Measurements from ENCODE around the gene EXOC6B.
"Not testable (repeated sequence)": the region's sequence is repeated elsewhere in the genome, so short reads cannot be mapped to it uniquely, and the experiment has no call there.

Gene EXOC6B

DNA sequence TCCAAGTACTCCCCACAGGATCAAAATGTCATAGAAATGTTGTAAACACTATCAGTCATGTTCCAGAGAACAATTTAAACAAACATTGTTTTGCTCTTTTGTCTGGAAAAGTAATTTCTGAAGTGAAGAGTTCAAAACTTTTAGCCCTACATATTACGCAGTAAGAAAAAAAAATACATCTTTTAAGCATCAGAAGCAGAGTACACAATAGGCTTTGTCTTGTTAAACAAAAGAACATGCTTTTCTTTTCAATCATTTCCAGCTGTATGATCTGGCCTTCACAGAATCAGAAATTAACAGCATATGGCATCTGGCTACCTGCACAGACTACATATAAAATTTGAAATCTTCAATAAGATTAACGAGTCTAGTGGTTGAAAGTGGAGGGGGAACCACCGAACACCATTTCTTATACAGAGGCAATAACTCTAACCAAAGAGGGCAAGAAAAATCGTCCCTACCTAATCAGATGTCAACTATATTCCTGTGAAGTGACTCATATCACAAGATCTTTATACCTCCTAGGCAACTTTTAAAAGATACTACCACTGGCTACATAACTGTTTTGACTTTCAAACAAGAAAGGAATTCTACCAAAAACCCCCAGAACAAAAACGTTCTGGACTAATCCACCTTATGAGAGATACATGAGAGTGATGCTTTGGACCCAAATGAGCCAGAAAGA is 149.3 kb downstream of the EXOC6B start:
- DNase-seq: peak; percentile 4

DNA sequence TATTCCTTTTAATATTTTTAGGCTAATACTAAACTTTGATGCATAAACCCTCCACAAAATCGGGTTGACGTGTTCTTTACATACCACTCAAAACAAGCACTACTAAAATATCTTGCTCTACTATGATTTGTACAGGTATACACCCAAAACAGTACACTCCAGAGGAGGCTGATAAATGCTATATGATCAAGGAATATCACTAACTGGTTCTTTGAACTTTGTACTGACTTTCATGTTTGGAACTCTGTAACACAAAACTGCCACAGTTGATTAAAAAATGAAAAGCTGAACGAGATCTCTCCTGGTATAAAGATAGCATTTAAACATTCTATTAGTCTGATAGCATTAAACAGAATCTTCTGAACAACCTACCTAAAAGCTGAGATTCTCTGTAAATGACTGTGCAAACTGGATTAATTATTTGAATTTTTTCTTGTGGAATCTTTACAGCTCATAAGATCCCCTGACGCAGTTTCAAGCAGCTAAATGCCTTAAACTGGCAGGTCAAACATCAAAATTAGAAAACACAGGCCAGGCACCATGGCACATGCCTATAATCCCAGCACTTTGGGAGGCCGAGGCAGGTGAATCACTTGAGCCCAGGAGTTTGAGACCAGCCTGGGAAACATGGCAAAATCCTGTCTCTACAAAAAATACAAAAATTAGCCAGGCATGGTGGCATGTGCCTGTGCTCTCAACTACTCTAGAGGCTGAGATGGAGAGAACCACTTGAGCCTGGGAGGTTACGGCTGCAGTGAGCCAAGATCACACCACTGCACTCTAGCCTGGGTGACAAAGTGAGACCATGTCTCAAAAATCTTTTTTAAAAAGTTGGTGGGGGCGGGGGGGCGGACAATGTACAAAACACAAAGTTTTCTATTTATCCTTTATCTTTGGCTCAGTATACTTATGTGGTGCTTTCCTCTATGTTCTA is 150.6 kb downstream of the EXOC6B start:
- DNase-seq: no peak

DNA sequence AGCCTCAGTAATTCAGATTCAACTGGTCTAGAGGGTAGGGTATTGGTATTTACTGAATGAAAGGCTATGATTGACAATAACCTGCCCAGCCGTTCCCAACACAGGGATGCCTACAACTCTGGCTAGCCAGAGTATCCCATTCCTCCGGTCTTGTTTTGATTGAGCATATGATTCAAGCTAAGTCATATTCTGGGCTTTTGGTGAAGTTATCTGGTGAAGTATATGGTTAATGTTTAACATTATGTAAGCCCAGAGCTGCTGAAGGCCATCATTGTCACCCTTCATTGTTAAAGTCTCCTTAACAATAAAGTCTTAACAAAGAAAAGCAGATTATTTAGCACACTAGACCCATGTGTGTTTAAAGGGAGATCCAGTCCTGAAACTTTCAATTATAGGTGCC is 152.6 kb downstream of the EXOC6B start:
- no peak for DNase-seq

DNA sequence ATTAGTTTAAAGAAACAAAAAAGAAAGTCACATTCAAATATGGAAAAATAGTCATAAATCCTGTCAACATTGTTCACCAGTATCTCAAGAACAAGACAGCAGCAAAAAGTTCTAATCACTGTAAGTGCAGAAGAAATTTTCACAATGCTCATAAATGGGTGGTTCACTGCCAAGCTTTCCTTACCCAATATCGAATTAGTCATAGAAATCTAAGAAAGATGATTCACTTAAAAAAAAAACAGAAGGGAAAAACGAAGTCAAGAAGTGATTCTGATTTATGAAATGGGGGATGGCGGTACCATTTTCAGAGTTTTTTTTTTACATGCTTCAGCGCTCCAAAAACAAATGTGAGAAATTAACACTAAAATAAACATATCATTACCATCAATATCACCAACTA is 156.7 kb downstream of the EXOC6B start:
- peak; percentile 60 for DNase-seq

DNA sequence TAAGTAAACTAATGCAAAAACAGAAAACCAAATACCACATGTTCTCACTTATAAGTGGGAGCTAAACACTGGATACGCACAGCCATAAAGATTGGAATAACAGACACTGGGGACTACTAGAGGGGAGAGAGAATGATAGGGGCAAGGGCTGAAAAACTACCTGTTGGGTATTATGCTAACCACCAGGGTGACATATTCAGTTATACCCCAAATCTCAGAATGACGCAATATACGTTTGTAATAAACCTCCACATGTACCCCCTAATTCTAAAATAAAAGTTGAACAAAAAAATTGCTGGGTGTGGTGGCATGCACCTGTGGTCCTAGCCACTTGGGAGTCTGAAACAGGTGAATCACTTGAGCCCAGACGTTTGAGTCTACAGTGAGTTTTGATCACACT is 157.2 kb downstream of the EXOC6B start:
- DNase-seq: no peak

DNA sequence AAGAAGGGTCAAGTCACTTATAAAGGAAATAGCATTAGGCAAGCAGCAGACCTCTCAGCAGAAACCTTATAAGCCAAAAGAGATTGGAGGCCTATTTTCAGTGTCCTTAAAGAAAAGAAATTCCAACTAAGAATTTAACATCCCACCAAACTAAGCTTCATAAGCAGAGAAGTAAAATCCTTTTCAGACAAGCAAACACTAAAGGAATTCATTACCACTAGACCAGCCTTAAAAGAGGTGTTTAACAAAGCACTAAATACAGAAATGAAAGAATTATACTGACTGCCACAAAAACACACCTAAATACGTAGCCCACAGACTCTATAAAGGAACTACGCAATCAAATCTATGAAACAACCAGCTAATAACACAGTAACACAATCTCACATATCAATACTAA is 160.4 kb downstream of the EXOC6B start:
- DNase-seq: no peak

DNA sequence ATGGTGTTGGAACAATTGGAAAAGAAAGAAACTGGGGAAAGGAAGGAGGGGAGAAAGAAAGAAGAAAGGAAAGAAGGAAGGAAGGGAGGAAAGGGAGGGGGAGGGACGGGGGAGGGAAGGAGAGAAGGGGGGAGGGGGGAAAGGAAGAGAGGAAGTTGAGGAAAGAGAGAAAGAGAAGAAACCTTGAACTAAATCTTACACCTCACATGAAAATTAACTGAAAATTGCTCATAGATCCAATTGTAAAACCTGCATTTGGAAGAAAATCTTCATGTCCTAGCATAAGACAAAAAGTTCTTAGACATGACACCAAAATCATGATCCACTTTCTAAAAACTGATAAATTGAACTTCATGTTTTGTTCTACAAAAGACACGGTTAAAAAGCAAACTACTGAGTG is 163.8 kb downstream of the EXOC6B start:
- DNase-seq: no peak

DNA sequence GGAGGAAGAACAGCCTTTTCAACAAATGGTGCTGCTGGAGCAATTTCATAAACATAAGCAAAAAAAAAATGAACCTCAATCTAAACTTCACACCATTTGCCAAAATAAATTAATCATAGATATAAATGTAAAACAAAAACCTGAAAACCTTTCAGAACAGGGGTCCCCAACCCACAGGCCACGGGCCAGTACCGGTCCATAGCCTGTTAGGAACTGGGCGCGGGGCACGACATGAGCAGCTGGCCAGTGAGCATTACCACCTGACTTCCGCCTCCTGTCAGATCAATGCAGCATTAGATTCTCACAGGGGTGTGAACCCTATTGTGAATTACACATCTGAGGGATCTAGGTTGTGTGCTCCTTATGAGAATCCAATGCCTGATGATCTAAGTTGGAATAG is 176.0 kb downstream of the EXOC6B start:
- no peak for DNase-seq

DNA sequence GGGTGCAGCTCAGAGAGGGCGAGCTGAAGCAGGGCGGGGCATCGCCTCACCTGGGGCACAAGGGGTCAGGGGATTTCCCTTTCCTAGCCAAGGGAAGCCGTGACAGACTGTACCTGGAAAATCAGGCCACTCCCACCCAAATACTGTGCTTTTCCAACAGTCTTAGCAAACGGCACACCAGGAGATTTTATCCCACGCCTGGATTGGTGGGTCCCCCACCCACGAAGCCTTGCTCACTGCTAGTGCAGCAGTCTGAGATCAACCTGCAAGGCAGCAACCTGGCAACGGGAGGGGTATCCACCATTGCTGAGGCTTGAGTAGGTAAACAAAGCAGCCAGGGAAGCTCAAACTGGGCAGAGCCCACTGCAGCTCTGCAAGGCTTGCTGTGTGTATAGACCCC is 184.6 kb downstream of the EXOC6B start:
- not testable (repeated sequence) for DNase-seq

DNA sequence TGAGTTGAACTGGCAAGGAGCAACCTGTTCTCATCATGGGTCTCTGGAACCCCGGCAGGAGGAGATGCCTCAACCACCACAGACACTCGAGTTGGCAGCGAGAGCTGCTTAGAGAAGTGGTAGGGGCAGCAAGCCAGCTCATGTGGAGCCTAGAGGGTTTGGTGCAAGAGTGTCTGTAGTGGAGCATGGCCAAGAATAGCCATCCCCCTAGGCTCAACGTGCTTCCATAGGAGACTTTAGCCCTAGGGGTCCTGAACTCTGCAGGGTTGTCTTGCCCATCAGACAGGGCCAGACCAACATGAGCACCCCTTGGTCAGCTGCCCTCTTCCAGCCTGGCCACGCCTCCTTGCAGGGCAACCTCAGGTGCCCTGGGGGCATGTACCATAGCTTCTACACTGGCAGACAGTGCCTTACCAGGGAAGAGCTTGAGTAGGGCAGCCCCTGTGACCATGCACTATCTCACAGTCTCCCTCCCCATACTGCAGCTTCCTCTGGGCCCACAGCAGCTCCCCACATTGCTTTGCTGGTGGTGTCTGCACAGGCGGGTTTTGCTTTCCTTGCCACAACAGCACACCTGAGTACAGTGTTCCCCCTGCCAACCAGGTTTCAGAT is 187.1 kb downstream of the EXOC6B start:
- no peak for DNase-seq

DNA sequence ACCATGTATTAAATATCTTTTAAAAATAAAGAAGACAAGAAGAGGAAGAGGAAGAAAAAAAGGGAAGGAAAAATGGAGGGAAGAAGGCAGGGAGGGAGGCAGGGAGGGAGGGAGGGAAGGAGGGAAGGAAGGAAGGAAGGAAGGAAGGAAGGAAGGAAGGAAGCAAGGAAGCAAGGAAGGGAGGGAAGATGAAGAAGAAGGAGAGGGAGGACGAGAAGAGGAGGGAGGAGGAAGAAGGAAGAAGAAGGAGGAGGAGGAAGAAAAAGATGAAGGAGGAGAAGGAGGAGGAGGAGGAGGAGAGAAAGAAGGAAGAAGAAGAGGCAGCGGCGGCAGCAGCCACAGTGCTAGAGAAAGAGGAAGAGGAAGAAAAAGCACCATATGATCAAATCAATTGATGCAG is 189.6 kb downstream of the EXOC6B start:
- no peak for DNase-seq

DNA sequence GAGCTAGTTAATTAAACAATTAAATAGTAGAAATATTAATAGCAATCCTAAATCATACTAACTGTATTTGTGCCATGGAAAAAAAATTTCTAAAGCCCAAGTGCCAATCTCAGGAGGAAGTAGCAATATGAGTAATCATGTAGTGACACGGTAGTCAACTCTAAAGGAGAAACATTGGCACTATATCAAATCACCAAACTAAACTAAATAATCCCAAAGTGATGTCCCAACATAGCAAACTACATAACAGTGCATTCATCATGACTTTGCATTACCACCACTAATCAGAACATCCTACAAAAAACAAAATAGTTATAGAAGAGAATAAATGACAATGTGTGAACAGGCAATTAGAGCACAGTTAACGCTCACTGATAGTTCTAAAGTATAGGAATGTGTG is 195.1 kb downstream of the EXOC6B start:
- DNase-seq: no peak

DNA sequence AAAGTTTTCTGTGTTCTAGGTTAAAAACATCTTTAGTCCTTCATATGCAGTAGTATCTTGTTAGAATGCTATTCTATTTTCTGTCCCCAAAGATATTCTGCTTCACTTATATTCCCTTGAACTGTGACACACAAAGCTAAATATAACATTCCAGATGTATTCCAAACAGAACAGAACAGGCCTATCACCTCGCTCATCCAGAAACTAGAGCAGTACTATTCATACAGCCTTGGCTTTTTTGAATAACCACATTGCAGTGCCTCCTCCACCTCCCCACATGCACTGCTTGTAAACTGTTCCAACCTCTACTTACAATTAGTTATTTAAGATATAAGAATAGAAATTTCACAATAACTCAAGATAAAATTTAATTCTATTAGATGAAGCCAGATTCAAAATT is 196.8 kb downstream of the EXOC6B start:
- DNase-seq: no peak

DNA sequence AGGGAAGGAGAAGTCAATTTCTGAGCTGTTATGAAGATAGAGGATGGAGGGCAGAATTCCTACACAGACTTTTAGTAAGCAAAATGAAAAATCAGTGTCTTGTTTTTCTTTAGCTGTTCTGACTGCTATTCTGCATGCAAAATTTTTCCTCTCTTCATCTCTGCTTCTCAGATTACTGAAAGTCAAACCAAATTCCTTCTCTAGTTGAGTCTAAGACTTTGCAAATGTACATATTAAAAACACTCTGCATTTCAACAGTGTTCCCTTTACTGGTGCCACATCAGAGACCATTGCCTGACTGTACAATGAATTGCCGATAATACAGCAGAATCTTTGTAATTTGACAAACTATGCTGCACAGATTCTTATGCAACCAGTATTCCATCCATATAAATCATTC is 198.8 kb downstream of the EXOC6B start:
- no peak for DNase-seq

DNA sequence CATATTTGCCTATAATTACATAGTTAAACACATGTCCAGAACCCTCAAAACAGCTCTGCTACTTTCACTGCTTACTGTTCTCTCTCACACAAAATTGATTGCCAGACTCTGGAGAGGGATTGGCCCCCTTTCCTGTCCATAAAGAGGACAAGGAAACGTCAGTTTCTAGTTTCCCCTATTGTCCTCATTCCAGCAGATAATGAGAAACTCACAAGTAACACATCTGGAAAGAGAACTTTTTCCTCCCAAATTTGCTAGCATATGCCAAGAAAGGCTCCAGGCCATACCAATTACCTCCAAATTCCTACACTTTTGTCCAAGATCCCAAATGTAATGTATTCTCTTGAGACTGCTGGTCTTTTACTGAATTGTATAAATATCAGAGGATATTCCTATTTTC is 200.5 kb downstream of the EXOC6B start:
- no peak for DNase-seq

DNA sequence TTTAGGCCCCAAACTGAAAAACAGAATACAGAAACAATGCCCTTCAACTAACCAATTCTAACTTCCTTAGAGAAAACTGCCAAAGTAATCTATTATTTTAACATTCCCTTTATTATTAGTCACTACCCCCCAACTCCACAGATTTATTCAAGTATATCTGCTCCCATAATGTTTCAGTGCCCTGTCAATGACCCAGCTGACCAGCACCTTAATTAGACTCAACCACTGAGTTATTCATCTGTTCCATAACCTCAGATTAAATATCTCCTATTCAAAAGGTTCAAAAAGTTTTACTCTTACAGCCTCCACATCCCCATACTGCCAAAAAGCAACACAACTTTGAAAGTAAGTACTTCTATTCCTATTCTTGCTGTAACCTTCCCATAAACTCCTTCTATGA is 202.4 kb downstream of the EXOC6B start:
- no peak for DNase-seq

DNA sequence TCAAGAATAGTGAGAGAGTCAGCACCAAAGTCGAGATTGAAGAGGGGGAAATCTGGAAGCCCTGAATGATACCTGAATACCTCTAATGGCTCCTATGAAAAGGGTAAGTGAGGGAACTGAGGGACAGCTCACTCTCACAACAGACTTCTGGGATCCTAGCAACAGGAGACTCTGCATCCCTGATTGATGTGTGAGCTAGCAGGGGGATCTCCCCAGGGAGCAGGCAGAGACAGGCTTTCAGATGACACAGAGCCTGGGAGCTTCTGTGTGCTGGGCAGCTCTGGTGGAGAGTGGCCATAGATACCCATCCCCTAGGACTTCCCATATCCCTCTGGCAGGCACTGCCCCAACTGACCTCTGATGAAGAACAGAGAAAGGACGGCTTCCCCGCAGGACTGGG is 206.2 kb downstream of the EXOC6B start:
- no peak for DNase-seq

DNA sequence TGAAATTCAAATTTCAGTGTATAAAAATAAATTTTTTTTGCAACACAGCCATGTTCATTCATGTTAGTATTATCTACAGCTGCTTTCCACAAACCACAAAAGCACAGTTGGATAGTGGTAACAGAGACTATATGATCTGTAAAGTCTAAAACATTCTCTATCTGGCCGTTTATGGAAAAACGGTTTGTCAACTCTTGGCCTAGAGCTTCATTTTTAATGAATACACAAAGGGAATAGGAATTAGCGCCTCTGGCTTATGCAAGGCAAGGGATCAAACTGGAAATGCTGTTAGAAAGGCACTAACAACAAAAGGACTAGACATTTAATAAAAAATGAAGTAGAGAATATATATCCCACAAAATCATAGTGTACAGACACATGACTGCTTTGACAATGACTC is 211.9 kb downstream of the EXOC6B start:
- no peak for DNase-seq

DNA sequence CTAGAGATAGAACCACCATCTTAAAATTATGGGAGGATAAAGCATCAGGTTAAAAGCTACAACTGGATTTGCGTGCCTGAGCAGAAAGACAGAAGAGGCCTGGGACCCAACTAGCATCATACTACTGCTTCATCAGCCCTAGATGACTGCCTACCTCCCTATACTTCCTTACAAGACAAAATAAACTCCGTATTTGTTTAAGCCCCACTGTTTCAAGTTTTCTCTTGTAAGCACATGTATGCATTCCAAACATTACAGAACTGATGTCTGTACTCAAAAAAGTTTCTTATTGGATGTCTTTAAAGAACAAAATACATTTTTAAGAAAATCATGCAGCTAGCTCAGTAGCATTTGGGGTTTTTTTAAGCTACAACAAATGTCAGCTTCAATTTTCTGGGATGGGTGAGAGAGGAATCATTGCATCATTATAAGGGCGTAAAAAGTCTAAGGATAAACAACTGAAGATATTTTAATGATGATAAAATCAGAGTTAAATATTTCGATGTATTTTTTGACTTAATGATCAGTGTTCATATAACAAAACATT is 213.1 kb downstream of the EXOC6B start:
- DNase-seq: no peak

DNA sequence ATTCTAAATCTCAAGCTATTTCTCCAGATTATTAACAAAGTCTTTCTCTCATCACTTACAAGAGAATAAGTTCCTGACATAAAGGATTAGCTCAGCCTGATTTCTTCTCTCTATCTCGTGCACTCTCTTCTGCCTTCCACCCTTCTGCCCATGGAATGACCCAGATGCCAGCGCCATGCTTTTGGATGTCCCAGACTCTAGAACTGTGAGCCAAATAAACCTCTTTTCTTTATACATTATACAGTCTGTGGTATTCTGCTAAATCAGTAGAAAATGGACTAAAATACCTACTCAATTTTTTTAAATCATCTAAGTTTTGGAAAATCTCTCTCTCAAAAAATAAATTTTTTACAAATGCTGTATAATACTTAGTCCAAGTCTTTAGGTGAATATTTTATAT is 218.6 kb downstream of the EXOC6B start:
- DNase-seq: no peak

DNA sequence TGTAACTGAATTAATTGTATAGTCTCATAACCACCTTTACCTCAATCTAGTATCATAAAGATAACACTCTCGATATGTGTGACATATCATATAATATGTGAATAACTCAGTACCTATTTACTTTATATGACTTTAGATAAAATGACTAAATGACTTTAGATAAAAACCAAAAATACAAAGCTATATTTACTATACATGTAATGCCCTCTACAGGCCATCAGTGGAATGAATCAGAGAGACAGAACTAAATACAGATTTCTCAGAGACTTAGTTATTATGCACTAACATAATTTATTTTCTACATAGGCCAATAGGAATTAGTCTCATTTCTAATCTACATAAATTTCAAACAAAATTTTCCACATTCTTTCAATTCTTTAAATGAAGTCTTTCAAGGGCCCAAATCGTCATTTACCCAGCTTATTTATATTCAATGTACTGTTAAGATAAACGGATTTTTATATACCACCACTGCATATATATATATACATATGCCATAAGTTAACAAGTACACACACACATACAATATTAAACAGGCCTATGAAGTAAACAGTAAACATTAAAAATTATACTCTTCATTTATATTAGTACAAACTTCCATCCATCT is 219.9 kb downstream of the EXOC6B start:
- no peak for DNase-seq

DNA sequence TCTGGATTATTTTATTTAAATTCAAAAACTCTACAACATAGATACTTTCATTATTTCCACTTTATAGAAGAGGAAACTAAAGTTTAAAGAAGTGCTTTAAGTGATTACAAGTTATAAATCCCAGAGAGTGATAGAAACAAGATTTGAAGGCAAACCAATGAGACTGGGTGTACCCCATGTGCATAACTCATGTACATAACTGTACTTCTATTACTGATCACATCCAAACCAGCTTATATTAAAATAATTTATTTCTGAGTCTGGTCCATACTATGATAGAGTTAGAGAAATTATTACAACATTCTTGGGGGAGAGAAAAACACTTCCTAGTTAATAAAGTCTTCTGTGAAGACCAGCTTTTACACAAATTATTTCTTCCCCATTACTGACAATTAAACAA is 221.4 kb downstream of the EXOC6B start:
- no peak for DNase-seq

DNA sequence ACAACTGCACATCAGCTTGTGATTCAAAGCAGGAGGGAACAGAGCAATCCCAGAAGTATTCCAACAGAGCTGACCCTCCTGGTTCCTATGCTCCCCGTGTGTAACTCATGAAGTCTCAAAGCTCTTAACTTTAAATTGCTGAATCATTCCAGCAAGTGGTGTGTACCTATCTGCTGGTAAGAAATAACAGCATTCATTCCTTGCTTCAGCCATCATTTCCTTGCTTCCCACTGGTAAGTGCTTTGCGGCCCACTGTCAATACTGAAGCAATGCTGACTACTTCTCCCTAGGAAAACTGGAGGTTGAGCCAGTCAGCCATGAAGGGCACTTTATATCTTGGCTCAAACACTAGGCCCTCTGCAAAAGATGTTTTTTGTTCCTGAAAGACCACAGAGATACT is 222.4 kb downstream of the EXOC6B start:
- DNase-seq: peak; percentile 11

Measured in fibroblast of skin of right quadriceps (primary cell).